HS-5 (cell line): Measurements from ENCODE around the gene FRRS1.

Source experiments
- DNase-seq: peaks from one replicate; pipeline ENCODE4 v3.0.0-alpha.2; 2012; ENCODE audit warnings: low read depth

The FRRS1 gene

GRCh38 chr1:99675994-99676393, 90.4 kb downstream of the FRRS1 start:
- no peak for DNase-seq

- no peak for DNase-seq
Measured at GRCh38 chr1:99675292-99675691, 91.1 kb downstream of the FRRS1 start.

- DNase-seq: no peak
Measured at GRCh38 chr1:99674115-99675064, 92.0 kb downstream of the FRRS1 start.

GRCh38 chr1:99673315-99673714, 93.1 kb downstream of the FRRS1 start:
- no peak for DNase-seq

- DNase-seq: no peak
Measured at GRCh38 chr1:99672530-99673213, 93.8 kb downstream of the FRRS1 start.

GRCh38 chr1:99672038-99672437, 94.4 kb downstream of the FRRS1 start:
- DNase-seq: no peak

- DNase-seq: no peak
Measured at GRCh38 chr1:99670583-99670982, 95.9 kb downstream of the FRRS1 start.

GRCh38 chr1:99669821-99670220, 96.6 kb downstream of the FRRS1 start:
- no peak for DNase-seq

GRCh38 chr1:99669376-99669775, 97.1 kb downstream of the FRRS1 start:
- DNase-seq: no peak

GRCh38 chr1:99665212-99665611, 101.2 kb downstream of the FRRS1 start:
- no peak for DNase-seq

- DNase-seq: no peak
Measured at GRCh38 chr1:99663501-99663900, 102.9 kb downstream of the FRRS1 start.

GRCh38 chr1:99662539-99663080, 103.8 kb downstream of the FRRS1 start:
- peak; percentile 66 for DNase-seq

GRCh38 chr1:99661780-99662179, 104.7 kb downstream of the FRRS1 start:
- DNase-seq: no peak

GRCh38 chr1:99660496-99660895, 105.9 kb downstream of the FRRS1 start:
- no peak for DNase-seq

GRCh38 chr1:99659755-99660210, 106.7 kb downstream of the FRRS1 start:
- no peak for DNase-seq
